Caco-2 (cell line): ENCODE measurements around the gene MOB2. TPM values are rescaled to one million over a fixed set of nuclear protein-coding genes. Genes with fewer than 3 reads are reported as not detected.

Experiments
- BruUV-seq: library from RNA; stranded (reverse); fragments of 400-500 nt; replicated peaks from 2 replicates; lab custom pipeline; 2021; lab: Mats Ljungman, UMichigan
- CTCF ChIA-PET: fragments of 300-600 bp; sonication (Branson Sonifier 250); formaldehyde crosslinking; loops from one replicate; lab custom pipeline; 2022; ENCODE audit warnings: antibody characterized with exemption; lab: Charles Lee
- POLR2A ChIA-PET: fragments of 300-600 bp; sonication (Branson Sonifier 250); formaldehyde crosslinking; loops from one replicate; lab custom pipeline; 2022; ENCODE audit warnings: antibody characterized with exemption; lab: Charles Lee
- DNase-seq, 2 experiments: peaks; one replicate each; pipeline versions ENCODE4 v3.0.0 to v3.0.0-alpha.2; 2020 to 2022
- H3K27me3 ChIP-seq: replicated peaks from 2 replicates; pipeline ENCODE4 v1.6.0; 2011; ENCODE audit warnings: low read length; ENCODE audit not compliant: control insufficient read depth, insufficient read depth
- H3K36me3 ChIP-seq: 2 replicates; pipeline ENCODE4 v1.5.1; 2011; ENCODE audit warnings: low read length; ENCODE audit not compliant: control insufficient read depth, insufficient read depth
- H3K4me1 ChIP-seq: fragments of 250-450 bp; sonication (Bioruptor Pico); 2 replicates; pipeline ENCODE4 v1.5.1; 2020; ENCODE audit warnings: mild to moderate bottlenecking
- H3K4me3 ChIP-seq: 2 replicates; pipeline ENCODE4 v1.5.1; 2011; ENCODE audit warnings: low read depth, mild to moderate bottlenecking, control low read depth, low read length
- H3K9me3 ChIP-seq: fragments of 250-450 bp; sonication (Bioruptor Pico); 2 replicates; pipeline ENCODE4 v1.5.1; 2020; ENCODE audit warnings: mild to moderate bottlenecking, moderate library complexity
- H3K27ac Mint-ChIP-seq: one replicate; pipeline ENCODE4 v1.8.0; 2022; ENCODE audit warnings: mixed read lengths; ENCODE audit not compliant: unreplicated experiment
- H3K27me3 Mint-ChIP-seq: one replicate; pipeline ENCODE4 v1.8.0; 2022; ENCODE audit warnings: mixed read lengths; ENCODE audit not compliant: insufficient read depth, unreplicated experiment
- H3K36me3 Mint-ChIP-seq: one replicate; pipeline ENCODE4 v1.8.0; 2022; ENCODE audit warnings: mild to moderate bottlenecking, mixed read lengths; ENCODE audit not compliant: insufficient read depth, unreplicated experiment
- H3K4me1 Mint-ChIP-seq: one replicate; pipeline ENCODE4 v1.8.0; 2022; ENCODE audit warnings: low read depth, mixed read lengths; ENCODE audit not compliant: unreplicated experiment
- H3K4me3 Mint-ChIP-seq: one replicate; pipeline ENCODE4 v1.8.0; 2022; ENCODE audit warnings: mild to moderate bottlenecking, moderate library complexity, mixed read lengths; ENCODE audit not compliant: unreplicated experiment
- H3K9me3 Mint-ChIP-seq: one replicate; pipeline ENCODE4 v1.8.0; 2022; ENCODE audit warnings: mixed read lengths; ENCODE audit not compliant: unreplicated experiment
- CTCF ChIP-seq, 2 experiments: fragments of 200-600 bp in 1 of 2; IDR thresholded peaks; 1 replicate in 1 of 2; 2 replicates in 1 of 2; pipeline versions ENCODE4 v1.5.1 to v1.8.0; 2011 to 2022; ENCODE audit warnings: antibody characterized with exemption in 1 of 2, control low read depth in 1 of 2, inconsistent platforms in 1 of 2, low read depth in 1 of 2, low read length in 1 of 2, mild to moderate bottlenecking in 1 of 2, moderate library complexity in 1 of 2; ENCODE audit not compliant: insufficient read depth in 1 of 2, severe bottlenecking in 1 of 2, unreplicated experiment in 1 of 2
- intact Hi-C: fragments of 100-400 bp; cut with micrococcal nuclease; formaldehyde crosslinking; loops from one replicate; pipeline ENCODE4 v1.10.0; 2022; ENCODE audit not compliant: unreplicated experiment
- total RNA-seq: library from RNA; stranded (reverse); gene quantifications from 2 replicates; pipeline ENCODE4 v1.2.3, GENCODE V29; 2022

Gene MOB2
- total RNA-seq, 1 experiment from 2014 or later: 32.7 TPM

GRCh38 chr11:1485504-1485885 lies 1.1 kb downstream of the MOB2 start:
- no peaks in the 10 kb centered on the region for H3K4me1 Mint-ChIP-seq
- intact Hi-C loops: no loop called here
- Histone ChIP-seq H3K9me3 (no peaks in the 10 kb centered on the region), H3K36me3 (no peaks in the 10 kb centered on the region), H3K4me1 (no peaks in the 10 kb centered on the region), H3K27me3 (no peaks in the 10 kb centered on the region), H3K4me3 (no peak overlapping the region)
- DNase-seq: no peak
- H3K4me3 Mint-ChIP-seq: no peak overlapping the region
- POLR2A ChIA-PET: interaction anchor here (0.5 kb wide), 1 partner anchor 27 kb away, joined by 3 read pairs; no protein-coding TSS in a partner anchor
- CTCF ChIA-PET: no interaction called here
- TF ChIP-seq CTCF (IDR thresholded peaks at IDR 0.05; ENCODE audit: insufficient read depth in 1 of 2, low read depth in 1 of 2, low read length in 1 of 2, severe bottlenecking in 1 of 2, unreplicated experiment in 1 of 2): no peak
- H3K27me3 Mint-ChIP-seq: no peaks in the 10 kb centered on the region
- no TSS peak for BruUV-seq
- H3K36me3 Mint-ChIP-seq: no peaks in the 10 kb centered on the region
- no peak overlapping the region for H3K27ac Mint-ChIP-seq
- no peaks in the 10 kb centered on the region for H3K9me3 Mint-ChIP-seq

- Histone ChIP-seq H3K4me1 (no peaks in the 10 kb centered on the region), H3K9me3 (no peaks in the 10 kb centered on the region), H3K36me3 (no peaks in the 10 kb centered on the region), H3K4me3 (no peak overlapping the region), H3K27me3 (no peaks in the 10 kb centered on the region)
- no peaks in the 10 kb centered on the region for H3K4me1 Mint-ChIP-seq
- H3K27ac Mint-ChIP-seq: no peak overlapping the region
- no peaks in the 10 kb centered on the region for H3K27me3 Mint-ChIP-seq
- no peaks in the 10 kb centered on the region for H3K36me3 Mint-ChIP-seq
- BruUV-seq: no TSS peak
- no peak for TF ChIP-seq CTCF (IDR thresholded peaks at IDR 0.05; ENCODE audit: insufficient read depth in 1 of 2, low read depth in 1 of 2, low read length in 1 of 2, severe bottlenecking in 1 of 2, unreplicated experiment in 1 of 2)
- DNase-seq: no peak
- no peaks in the 10 kb centered on the region for H3K9me3 Mint-ChIP-seq
- intact Hi-C loops: no loop called here
- ChIA-PET CTCF (interaction anchor here (0.6 kb wide), 1 partner anchor 620 kb away, joined by 3 read pairs; no protein-coding TSS in a partner anchor), POLR2A (interaction anchor here (0.5 kb wide), 1 partner anchor 26 kb away, joined by 3 read pairs; no protein-coding TSS in a partner anchor)
- no peak overlapping the region for H3K4me3 Mint-ChIP-seq
These were observed 1.7 kb downstream of the MOB2 start for GRCh38 chr11:1484695-1485503.

GRCh38 chr11:1484061-1484671 lies 2.4 kb downstream of the MOB2 start:
- BruUV-seq: no TSS peak
- no peak overlapping the region for H3K27ac Mint-ChIP-seq
- Histone ChIP-seq H3K36me3 (peaks cover 2% of the 10 kb centered on the region; the same call in 1 of the 2 replicates), H3K4me1 (no peaks in the 10 kb centered on the region), H3K27me3 (no peaks in the 10 kb centered on the region), H3K9me3 (no peaks in the 10 kb centered on the region), H3K4me3 (no peak overlapping the region)
- ChIA-PET CTCF (interaction anchor here (0.6 kb wide), 1 partner anchor 619 kb away, joined by 3 read pairs; no protein-coding TSS in a partner anchor), POLR2A (no interaction called here)
- DNase-seq: no peak
- no peaks in the 10 kb centered on the region for H3K9me3 Mint-ChIP-seq
- H3K4me1 Mint-ChIP-seq: no peaks in the 10 kb centered on the region
- no peak overlapping the region for H3K4me3 Mint-ChIP-seq
- peaks cover 1% of the 10 kb centered on the region for H3K36me3 Mint-ChIP-seq
- intact Hi-C loops: no loop called here
- TF ChIP-seq CTCF (IDR thresholded peaks at IDR 0.05; ENCODE audit: insufficient read depth in 1 of 2, low read depth in 1 of 2, low read length in 1 of 2, severe bottlenecking in 1 of 2, unreplicated experiment in 1 of 2): no peak
- no peaks in the 10 kb centered on the region for H3K27me3 Mint-ChIP-seq
